ENCODE measurements around the gene ZNF782.
"Not testable (repeated sequence)": the region's sequence is repeated elsewhere in the genome, so short reads cannot be mapped to it uniquely, and the experiment has no call there.

The ZNF782 gene

DNA sequence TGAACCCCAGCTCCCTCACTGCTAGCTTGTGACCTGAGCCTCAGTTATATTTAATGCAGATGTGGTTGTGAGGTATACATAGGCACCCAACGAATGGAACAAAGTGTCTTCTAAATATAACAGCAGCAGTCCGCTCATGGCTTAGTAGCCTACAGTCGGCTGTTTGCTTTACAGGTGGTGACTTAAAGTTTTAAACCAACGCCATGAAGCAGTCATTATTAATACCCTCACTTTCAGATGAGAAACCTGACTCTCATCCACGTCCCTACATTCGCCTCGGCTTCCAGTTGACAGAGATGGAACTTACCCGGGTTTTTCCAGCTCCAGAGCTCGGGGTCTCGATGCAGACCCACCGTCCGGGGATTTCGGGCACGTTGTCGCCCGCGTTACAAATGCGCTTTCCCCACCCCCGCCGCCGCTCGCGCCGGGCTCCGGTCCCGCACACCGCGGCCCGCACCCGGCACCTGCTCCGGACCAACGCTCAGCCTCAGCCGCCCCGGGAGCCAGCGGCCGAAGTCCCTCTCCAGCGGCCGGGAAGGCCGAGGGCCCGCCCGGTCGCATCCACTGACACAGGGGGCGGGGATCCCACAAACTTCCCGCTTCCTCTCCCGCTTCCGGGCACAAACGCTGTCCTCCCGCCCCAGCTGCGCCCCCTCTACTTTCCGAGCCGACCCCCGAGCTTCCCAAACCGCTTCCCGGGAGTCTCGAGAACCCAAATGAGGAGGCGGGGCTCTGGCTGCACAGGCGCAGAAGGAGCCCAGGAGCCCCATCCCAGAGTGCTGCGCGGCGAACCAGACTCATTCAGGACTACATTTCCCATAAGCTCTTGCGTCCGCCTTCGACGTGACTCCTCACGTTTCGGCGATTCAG is at the start of gene ZNF782:
Gene ZNF782, minus strand, starts transcription at position 734 of the 870 bp plus-strand sequence. CDS start 2,553 bp downstream, outside the sequence.
- Histone ChIP-seq H3K36me3 (ENCODE audit: insufficient read depth, low read length) (0 out of 2 replicates have a peak, but pooled peaks cover 4% of the 10 kb centered on the region), H3K27me3 (ENCODE audit: insufficient read depth, low read length, poor library complexity) (no peaks in the 10 kb centered on the region), H3K9me3 (ENCODE audit: insufficient read depth, low read length, severe bottlenecking) (no peaks in the 10 kb centered on the region), H3K27ac (ENCODE audit: low read length) (peak within 1 kb of the TSS; percentile 76), H3K9ac (ENCODE audit: low read depth, low read length) (peak within 1 kb of the TSS; percentile 79), H3K79me2 (ENCODE audit: insufficient read depth, low read length) (peaks cover 37% of the 10 kb centered on the region), H3K4me2 (ENCODE audit: insufficient read depth, low read length) (peak within 1 kb of the TSS; percentile 67), H3K4me3 (ENCODE audit: low read depth in 1 of 2, low read length in 2 of 2) (peak within 1 kb of the TSS; percentile 73 to 78), H3K4me1 (ENCODE audit: insufficient read depth, low read length) (peaks cover 34% of the 10 kb centered on the region), H2AFZ (ENCODE audit: low read depth, low read length) (peak within 1 kb of the TSS; percentile 89), H4K20me1 (ENCODE audit: insufficient read depth, low read length) (0 out of 2 replicates have a peak, but pooled peaks cover 5% of the 10 kb centered on the region)
- DNase-seq: peak; percentile 90
- ATAC-seq (ENCODE audit: insufficient read depth, low read depth): peak; percentile 94
- TF ChIP-seq, protein P1, sequence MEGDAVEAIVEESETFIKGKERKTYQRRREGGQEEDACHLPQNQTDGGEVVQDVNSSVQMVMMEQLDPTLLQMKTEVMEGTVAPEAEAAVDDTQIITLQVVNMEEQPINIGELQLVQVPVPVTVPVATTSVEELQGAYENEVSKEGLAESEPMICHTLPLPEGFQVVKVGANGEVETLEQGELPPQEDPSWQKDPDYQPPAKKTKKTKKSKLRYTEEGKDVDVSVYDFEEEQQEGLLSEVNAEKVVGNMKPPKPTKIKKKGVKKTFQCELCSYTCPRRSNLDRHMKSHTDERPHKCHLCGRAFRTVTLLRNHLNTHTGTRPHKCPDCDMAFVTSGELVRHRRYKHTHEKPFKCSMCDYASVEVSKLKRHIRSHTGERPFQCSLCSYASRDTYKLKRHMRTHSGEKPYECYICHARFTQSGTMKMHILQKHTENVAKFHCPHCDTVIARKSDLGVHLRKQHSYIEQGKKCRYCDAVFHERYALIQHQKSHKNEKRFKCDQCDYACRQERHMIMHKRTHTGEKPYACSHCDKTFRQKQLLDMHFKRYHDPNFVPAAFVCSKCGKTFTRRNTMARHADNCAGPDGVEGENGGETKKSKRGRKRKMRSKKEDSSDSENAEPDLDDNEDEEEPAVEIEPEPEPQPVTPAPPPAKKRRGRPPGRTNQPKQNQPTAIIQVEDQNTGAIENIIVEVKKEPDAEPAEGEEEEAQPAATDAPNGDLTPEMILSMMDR (IDR thresholded peaks at IDR 0.05; ENCODE audit: borderline replicate concordance, extremely low read depth, low read length, poor library complexity, severe bottlenecking): no peak
- TF ChIP-seq EZH2 (IDR thresholded peaks at IDR 0.05; ENCODE audit: borderline replicate concordance, low read depth, low read length, severe bottlenecking): no peak

DNA sequence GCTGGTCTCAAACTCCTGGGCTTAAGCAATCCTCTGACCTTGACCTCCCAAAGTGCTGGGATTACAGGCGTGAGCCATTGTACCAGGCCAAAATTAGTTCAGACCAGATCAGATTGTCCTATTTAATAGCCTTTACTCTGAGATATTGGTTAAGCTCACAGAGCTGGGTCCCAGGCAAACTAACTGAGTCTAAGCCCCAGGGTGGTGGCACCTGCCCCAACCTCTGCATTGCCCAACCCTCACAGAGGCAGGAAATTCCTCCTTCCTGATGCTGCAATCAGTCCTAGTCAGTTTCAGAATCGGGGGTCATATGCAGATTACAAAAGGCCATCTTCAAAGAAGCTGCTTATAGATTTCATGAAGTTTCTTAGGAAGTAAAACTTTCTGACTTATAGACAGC is 45.7 kb upstream of the ZNF782 start:
- not testable (repeated sequence) for H3K27ac ChIP-seq (ENCODE audit: low read length); H3K79me2 ChIP-seq (ENCODE audit: insufficient read depth, low read length); H3K27me3 ChIP-seq (ENCODE audit: insufficient read depth, low read length, poor library complexity); H3K4me2 ChIP-seq (ENCODE audit: insufficient read depth, low read length); H3K4me1 ChIP-seq (ENCODE audit: insufficient read depth, low read length); H3K4me3 ChIP-seq (ENCODE audit: low read depth in 1 of 2, low read length in 2 of 2); H2AFZ ChIP-seq (ENCODE audit: low read depth, low read length); H3K9me3 ChIP-seq (ENCODE audit: insufficient read depth, low read length, severe bottlenecking); H3K9ac ChIP-seq (ENCODE audit: low read depth, low read length); DNase-seq; ATAC-seq (ENCODE audit: insufficient read depth, low read depth); H4K20me1 ChIP-seq (ENCODE audit: insufficient read depth, low read length)
- H3K36me3 ChIP-seq (ENCODE audit: insufficient read depth, low read length): peaks cover 26% of the 10 kb centered on the region

DNA sequence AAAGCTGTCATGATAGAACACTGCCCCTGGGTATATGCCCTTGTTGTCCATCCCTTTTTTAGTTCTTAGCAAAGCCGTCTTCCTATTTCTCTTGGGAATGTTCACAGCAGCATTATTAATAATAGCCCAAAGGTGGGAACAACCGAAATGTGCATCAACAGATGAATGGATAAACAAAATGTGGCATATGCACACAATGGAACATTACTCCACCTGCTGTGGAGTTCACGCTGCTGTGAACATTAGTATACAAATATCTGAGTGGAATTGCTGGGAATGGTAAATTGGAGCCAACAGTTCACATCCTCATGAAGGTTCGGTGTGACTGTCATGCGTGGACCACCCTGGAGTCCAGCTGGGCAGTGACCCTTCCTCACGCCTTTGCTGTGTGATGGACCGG is 37.8 kb upstream of the ZNF782 start:
- H3K4me3 ChIP-seq (ENCODE audit: low read depth in 1 of 2, low read length in 2 of 2): no peak overlapping the region
- TF ChIP-seq, protein P1 (IDR thresholded peaks at IDR 0.05; ENCODE audit: borderline replicate concordance, extremely low read depth, low read length, poor library complexity, severe bottlenecking): no peak
- TF ChIP-seq EZH2 (IDR thresholded peaks at IDR 0.05; ENCODE audit: borderline replicate concordance, low read depth, low read length, severe bottlenecking): no peak
- H4K20me1 ChIP-seq (ENCODE audit: insufficient read depth, low read length): no peaks in the 10 kb centered on the region
- no peak overlapping the region for H2AFZ ChIP-seq (ENCODE audit: low read depth, low read length)
- no peak for ATAC-seq (ENCODE audit: insufficient read depth, low read depth)
- no peaks in the 10 kb centered on the region for H3K9me3 ChIP-seq (ENCODE audit: insufficient read depth, low read length, severe bottlenecking)
- no peaks in the 10 kb centered on the region for H3K79me2 ChIP-seq (ENCODE audit: insufficient read depth, low read length)
- H3K4me1 ChIP-seq (ENCODE audit: insufficient read depth, low read length): no peaks in the 10 kb centered on the region
- H3K36me3 ChIP-seq (ENCODE audit: insufficient read depth, low read length): peaks cover 56% of the 10 kb centered on the region
- H3K27me3 ChIP-seq (ENCODE audit: insufficient read depth, low read length, poor library complexity): no peaks in the 10 kb centered on the region
- no peak for DNase-seq
- no peak overlapping the region for H3K9ac ChIP-seq (ENCODE audit: low read depth, low read length)
- H3K4me2 ChIP-seq (ENCODE audit: insufficient read depth, low read length): no peak overlapping the region
- H3K27ac ChIP-seq (ENCODE audit: low read length): no peak overlapping the region

DNA sequence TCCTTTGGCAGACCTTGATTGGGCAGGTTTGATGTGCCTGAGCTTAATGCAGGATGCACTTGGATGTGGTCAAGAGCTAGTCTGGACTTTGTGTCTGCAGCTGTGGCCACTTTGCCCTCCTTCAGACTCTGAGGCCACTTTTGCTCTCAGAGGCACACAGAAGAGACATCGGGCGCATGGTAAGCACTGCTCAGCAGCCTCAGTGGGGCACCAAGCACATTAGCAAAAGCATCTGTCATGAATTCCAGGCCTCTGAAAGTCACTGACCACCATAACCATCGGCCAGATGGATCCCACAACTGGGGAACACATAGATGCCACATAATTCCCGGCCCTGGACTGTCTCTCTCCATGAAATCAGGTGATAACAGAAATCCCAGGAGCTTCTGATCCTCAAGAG is 34.3 kb upstream of the ZNF782 start:
- no peaks in the 10 kb centered on the region for H3K9me3 ChIP-seq (ENCODE audit: insufficient read depth, low read length, severe bottlenecking)
- H3K9ac ChIP-seq (ENCODE audit: low read depth, low read length): no peak overlapping the region
- peaks cover 28% of the 10 kb centered on the region for H3K36me3 ChIP-seq (ENCODE audit: insufficient read depth, low read length)
- H3K4me3 ChIP-seq (ENCODE audit: low read depth in 1 of 2, low read length in 2 of 2): no peak overlapping the region
- H3K4me1 ChIP-seq (ENCODE audit: insufficient read depth, low read length): no peaks in the 10 kb centered on the region
- H3K27me3 ChIP-seq (ENCODE audit: insufficient read depth, low read length, poor library complexity): no peaks in the 10 kb centered on the region
- no peak overlapping the region for H3K27ac ChIP-seq (ENCODE audit: low read length)
- TF ChIP-seq EZH2 (IDR thresholded peaks at IDR 0.05; ENCODE audit: borderline replicate concordance, low read depth, low read length, severe bottlenecking): no peak
- TF ChIP-seq, protein P1 (IDR thresholded peaks at IDR 0.05; ENCODE audit: borderline replicate concordance, extremely low read depth, low read length, poor library complexity, severe bottlenecking): no peak
- H2AFZ ChIP-seq (ENCODE audit: low read depth, low read length): no peak overlapping the region
- H3K79me2 ChIP-seq (ENCODE audit: insufficient read depth, low read length): no peaks in the 10 kb centered on the region
- H4K20me1 ChIP-seq (ENCODE audit: insufficient read depth, low read length): no peaks in the 10 kb centered on the region
- DNase-seq: no peak
- H3K4me2 ChIP-seq (ENCODE audit: insufficient read depth, low read length): no peak overlapping the region
- ATAC-seq (ENCODE audit: insufficient read depth, low read depth): no peak

Data from DND-41 (cell line).